ENCODE results near the gene TMED7. TPM values are rescaled to one million over a fixed set of nuclear protein-coding genes. Genes with fewer than 3 reads are reported as not detected.
"Not testable (repeated sequence)": the region's sequence is repeated elsewhere in the genome, so short reads cannot be mapped to it uniquely, and the experiment has no call there.

TMED7 gene
- 57.0 and 78.8 TPM in 2 replicates for total RNA-seq (2014; rRNA removed; shearing (Covaris generic); ENCODE audit: low replicate concordance)

GRCh38 chr5:115625579-115626444 is at the start of gene TMED7:
TMED7 (minus strand) TSS chr5:115626036; CDS start chr5:115625792, 244 bp downstream.
- H3K27me3 ChIP-seq = no peaks in the 10 kb centered on the region
- peak; percentile 100 for DNase-seq
- peaks cover 25% of the 10 kb centered on the region for H3K36me3 ChIP-seq
- no peaks in the 10 kb centered on the region for H3K9me3 ChIP-seq
- peak within 1 kb of the TSS; percentile 93 for H3K4me3 ChIP-seq

GRCh38 chr5:115674782-115675181 is 48.9 kb upstream of the TMED7 start:
- DNase-seq, H3K36me3 ChIP-seq, H3K9me3 ChIP-seq, H3K4me3 ChIP-seq, H3K27me3 ChIP-seq: not testable (repeated sequence)

- H3K27me3 ChIP-seq = no peaks in the 10 kb centered on the region
- no peaks in the 10 kb centered on the region for H3K9me3 ChIP-seq
- no peaks in the 10 kb centered on the region for H3K36me3 ChIP-seq
- no peak overlapping the region for H3K4me3 ChIP-seq
- DNase-seq = no peak
Observed at GRCh38 chr5:115673596-115673995, 47.8 kb upstream of the TMED7 start.

- H3K9me3 ChIP-seq = peaks cover 10% of the 10 kb centered on the region
- DNase-seq = no peak
- no peaks in the 10 kb centered on the region for H3K27me3 ChIP-seq
- H3K4me3 ChIP-seq = no peak overlapping the region
- H3K36me3 ChIP-seq = no peaks in the 10 kb centered on the region
Observed at GRCh38 chr5:115671939-115672338, 46.1 kb upstream of the TMED7 start.

- Histone ChIP-seq H3K36me3 (no peaks in the 10 kb centered on the region), H3K9me3 (peaks cover 10% of the 10 kb centered on the region), H3K27me3 (no peaks in the 10 kb centered on the region), H3K4me3 (no peak overlapping the region)
- DNase-seq = no peak
Observed at GRCh38 chr5:115666023-115666422, 40.2 kb upstream of the TMED7 start.

- Histone ChIP-seq H3K36me3 (no peaks in the 10 kb centered on the region), H3K9me3 (peaks cover 7% of the 10 kb centered on the region; the same call in 1 of the 2 replicates), H3K27me3 (no peaks in the 10 kb centered on the region), H3K4me3 (no peak overlapping the region)
- no peak for DNase-seq
Observed at GRCh38 chr5:115661563-115661962, 35.7 kb upstream of the TMED7 start.

GRCh38 chr5:115661101-115661500 is 35.3 kb upstream of the TMED7 start:
- Histone ChIP-seq H3K27me3 (no peaks in the 10 kb centered on the region), H3K9me3 (peaks cover 7% of the 10 kb centered on the region; the same call in 1 of the 2 replicates), H3K36me3 (no peaks in the 10 kb centered on the region), H3K4me3 (no peak overlapping the region)
- no peak for DNase-seq

- Histone ChIP-seq H3K9me3 (peaks cover 7% of the 10 kb centered on the region; the same call in 1 of the 2 replicates), H3K27me3 (no peaks in the 10 kb centered on the region), H3K36me3 (no peaks in the 10 kb centered on the region), H3K4me3 (no peak overlapping the region)
- peak; percentile 76 for DNase-seq
Observed at GRCh38 chr5:115657881-115658233, 32.0 kb upstream of the TMED7 start.

- Histone ChIP-seq H3K9me3 (peaks cover 7% of the 10 kb centered on the region; the same call in 1 of the 2 replicates), H3K27me3 (no peaks in the 10 kb centered on the region), H3K36me3 (no peaks in the 10 kb centered on the region), H3K4me3 (no peak overlapping the region)
- DNase-seq = no peak
Observed at GRCh38 chr5:115657125-115657880, 31.5 kb upstream of the TMED7 start.

GRCh38 chr5:115656404-115656803 is 30.6 kb upstream of the TMED7 start:
- DNase-seq = no peak
- H3K9me3 ChIP-seq = peaks cover 7% of the 10 kb centered on the region; the same call in 1 of the 2 replicates
- H3K4me3 ChIP-seq = no peak overlapping the region
- H3K36me3 ChIP-seq = no peaks in the 10 kb centered on the region
- no peaks in the 10 kb centered on the region for H3K27me3 ChIP-seq

- no peak for DNase-seq
- no peaks in the 10 kb centered on the region for H3K27me3 ChIP-seq
- H3K36me3 ChIP-seq = no peaks in the 10 kb centered on the region
- H3K9me3 ChIP-seq = peaks cover 7% of the 10 kb centered on the region; the same call in 1 of the 2 replicates
- H3K4me3 ChIP-seq = no peak overlapping the region
Observed at GRCh38 chr5:115655994-115656393, 30.2 kb upstream of the TMED7 start.

- H3K9me3 ChIP-seq = no peaks in the 10 kb centered on the region
- no peaks in the 10 kb centered on the region for H3K36me3 ChIP-seq
- DNase-seq = no peak
- no peaks in the 10 kb centered on the region for H3K27me3 ChIP-seq
- no peak overlapping the region for H3K4me3 ChIP-seq
Observed at GRCh38 chr5:115649541-115649940, 23.7 kb upstream of the TMED7 start.

GRCh38 chr5:115648056-115648455 is 22.2 kb upstream of the TMED7 start:
- Histone ChIP-seq H3K36me3 (no peaks in the 10 kb centered on the region), H3K27me3 (no peaks in the 10 kb centered on the region; the same call in 1 of the 2 replicates), H3K4me3 (no peak overlapping the region), H3K9me3 (no peaks in the 10 kb centered on the region)
- no peak for DNase-seq

- not testable (repeated sequence) for DNase-seq, H3K9me3 ChIP-seq, H3K27me3 ChIP-seq, H3K36me3 ChIP-seq, H3K4me3 ChIP-seq
Observed at GRCh38 chr5:115645386-115645785, 19.6 kb upstream of the TMED7 start.

- no peak for DNase-seq
- H3K27me3 ChIP-seq = no peaks in the 10 kb centered on the region; the same call in 1 of the 2 replicates
- no peaks in the 10 kb centered on the region for H3K9me3 ChIP-seq
- no peaks in the 10 kb centered on the region for H3K36me3 ChIP-seq
- no peak overlapping the region for H3K4me3 ChIP-seq
Observed at GRCh38 chr5:115644046-115644445, 18.2 kb upstream of the TMED7 start.

GRCh38 chr5:115641948-115642347 is 16.1 kb upstream of the TMED7 start:
- no peaks in the 10 kb centered on the region for H3K9me3 ChIP-seq
- H3K4me3 ChIP-seq = no peak overlapping the region
- H3K27me3 ChIP-seq = no peaks in the 10 kb centered on the region; the same call in 1 of the 2 replicates
- no peaks in the 10 kb centered on the region for H3K36me3 ChIP-seq
- no peak for DNase-seq

GRCh38 chr5:115640274-115640673 is 14.4 kb upstream of the TMED7 start:
- no peak for DNase-seq

More at GRCh38 chr5:115640274-115640673, 14.4 kb upstream of the TMED7 start:
- H3K27me3 ChIP-seq = peaks cover 3% of the 10 kb centered on the region
- H3K36me3 ChIP-seq = no peaks in the 10 kb centered on the region
- H3K9me3 ChIP-seq = no peaks in the 10 kb centered on the region
- H3K4me3 ChIP-seq = no peak overlapping the region

All from MG63 (cell line).